ENCODE data around the gene SLFN12.
"Not testable (repeated sequence)": the region's sequence is repeated elsewhere in the genome, so short reads cannot be mapped to it uniquely, and the experiment has no call there.

Gene SLFN12

DNA sequence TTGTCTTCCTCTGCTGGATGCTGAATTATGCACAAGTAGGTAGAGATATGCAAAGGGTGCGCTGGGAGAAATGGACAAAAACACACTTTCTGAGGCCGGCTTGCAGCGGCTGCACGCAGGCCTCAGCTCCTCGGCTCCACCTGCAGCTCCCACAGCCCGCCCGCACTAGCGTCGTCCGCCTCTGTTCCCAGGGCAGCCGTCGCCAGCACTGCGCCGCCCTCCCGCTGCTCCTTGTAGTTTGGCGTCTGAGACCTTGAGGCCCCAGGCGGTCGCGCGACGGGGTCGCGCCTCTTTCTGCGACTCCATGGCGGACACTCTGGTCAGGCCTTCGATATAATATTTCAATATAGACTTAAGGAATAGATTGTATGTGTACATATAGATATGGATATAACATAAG is 24.8 kb downstream of the SLFN12 start:
- DNase-seq = no peak

DNA sequence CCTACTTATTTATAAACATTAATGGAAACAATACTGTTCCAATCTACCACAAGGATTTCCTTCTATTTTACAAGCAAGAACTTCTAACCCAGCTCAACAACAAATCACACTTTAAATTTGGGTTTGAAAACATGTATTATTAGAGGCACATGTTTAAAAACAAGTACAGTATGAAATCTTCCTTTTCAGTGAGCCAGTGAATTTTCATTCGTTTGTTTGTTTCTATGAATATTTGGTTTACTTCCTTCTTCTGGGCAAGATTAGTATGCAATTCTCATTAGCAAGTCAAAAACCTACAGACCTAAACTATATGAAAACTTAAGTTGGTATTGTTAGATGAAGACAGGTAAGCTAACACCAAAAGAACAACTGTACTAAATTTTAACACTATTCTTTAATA is 25.7 kb downstream of the SLFN12 start:
- DNase-seq = no peak

DNA sequence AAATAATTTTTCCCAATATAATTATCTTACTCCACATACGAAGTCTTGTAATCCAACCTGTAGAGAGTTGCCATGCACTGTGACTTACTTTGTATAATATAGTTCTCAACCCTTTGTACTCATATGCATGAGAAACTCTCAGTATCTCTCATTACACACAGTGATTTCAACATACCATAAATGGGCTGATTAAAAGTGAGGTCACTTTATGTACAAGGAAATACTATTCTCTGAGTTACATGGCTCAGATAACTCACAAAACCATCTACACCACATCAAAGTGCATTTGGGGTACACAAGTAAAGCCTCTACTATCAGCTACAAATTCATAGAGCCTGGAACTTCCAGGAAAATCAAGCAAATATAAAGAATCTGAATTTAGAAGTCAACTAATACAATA is 27.9 kb downstream of the SLFN12 start:
- no peak for DNase-seq

DNA sequence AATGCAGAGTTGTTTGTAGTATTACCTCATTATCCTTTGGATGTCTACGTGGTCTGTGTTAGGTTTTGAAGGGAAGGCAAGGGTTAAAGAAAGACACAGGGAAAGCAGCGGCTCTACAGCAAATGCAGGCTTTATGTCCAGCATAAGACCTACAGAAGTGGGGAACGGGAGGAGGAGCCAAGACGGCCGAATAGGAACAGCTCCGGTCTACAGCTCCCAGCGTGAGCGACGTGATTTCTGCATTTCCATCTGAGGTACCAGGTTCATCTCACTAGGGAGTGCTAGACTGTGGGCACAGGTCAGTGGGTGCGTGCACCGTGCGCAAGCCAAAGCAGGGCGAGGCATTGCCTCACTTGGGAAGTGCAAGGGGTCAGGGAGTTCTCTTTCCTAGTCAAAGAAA is 38.5 kb downstream of the SLFN12 start:
- not testable (repeated sequence) for DNase-seq

DNA sequence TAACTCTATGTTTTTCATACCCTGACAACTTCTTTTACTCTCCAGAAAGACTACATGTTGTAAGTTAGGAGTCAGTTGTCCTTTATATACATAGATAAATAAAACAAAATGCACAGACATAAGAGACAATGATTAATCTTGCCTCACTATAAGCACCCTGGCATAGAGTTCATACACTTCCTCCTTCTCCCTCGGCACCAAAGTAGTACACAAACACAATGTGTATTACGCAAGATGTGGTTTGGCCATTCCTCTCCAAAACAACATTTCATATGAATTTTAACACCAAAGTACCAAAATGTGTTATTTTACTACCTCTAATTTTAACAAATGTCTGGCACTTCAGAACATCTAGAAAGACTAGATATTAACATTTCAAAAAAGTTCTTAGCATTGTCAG is 41.6 kb downstream of the SLFN12 start:
- no peak for DNase-seq

DNA sequence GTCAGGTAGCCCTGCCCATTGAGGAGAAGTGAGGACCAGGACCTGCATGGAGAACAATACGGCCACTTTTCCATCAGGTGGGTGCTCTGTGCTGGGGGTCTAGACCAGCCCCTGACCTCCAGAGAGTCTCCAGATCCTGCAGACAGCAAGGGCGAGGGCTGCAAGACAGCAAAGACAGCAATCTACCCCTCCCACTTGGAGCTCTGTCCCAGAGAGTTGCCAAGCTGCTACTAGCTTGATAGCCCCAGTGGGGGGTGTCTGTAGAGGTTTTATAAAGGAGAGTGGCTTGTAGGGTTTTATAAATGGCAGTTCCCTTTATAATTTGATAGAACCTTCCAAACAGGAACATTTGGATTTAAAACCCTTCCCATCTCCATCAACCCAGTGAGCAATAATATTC is 42.1 kb downstream of the SLFN12 start:
- DNase-seq = no peak

DNA sequence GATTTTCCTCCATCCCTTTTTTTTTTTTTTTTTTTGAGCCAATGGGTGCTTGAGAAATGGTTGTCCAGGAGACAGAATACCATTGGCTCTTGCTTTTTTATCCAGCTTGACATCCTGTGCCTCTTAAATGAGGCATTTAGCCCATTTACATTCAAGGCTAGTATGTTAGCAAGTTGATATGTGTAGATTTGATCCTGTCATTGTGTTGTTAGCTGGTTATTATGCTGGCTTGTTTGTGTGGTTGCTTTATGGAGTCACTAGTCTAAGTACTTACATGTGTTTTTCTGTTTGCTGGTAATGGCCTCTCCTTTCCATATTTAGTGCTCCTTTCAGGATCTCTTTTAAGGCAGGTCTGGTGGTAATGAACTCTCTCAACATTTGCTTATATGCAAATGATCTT is 44.8 kb downstream of the SLFN12 start:
- DNase-seq = no peak

DNA sequence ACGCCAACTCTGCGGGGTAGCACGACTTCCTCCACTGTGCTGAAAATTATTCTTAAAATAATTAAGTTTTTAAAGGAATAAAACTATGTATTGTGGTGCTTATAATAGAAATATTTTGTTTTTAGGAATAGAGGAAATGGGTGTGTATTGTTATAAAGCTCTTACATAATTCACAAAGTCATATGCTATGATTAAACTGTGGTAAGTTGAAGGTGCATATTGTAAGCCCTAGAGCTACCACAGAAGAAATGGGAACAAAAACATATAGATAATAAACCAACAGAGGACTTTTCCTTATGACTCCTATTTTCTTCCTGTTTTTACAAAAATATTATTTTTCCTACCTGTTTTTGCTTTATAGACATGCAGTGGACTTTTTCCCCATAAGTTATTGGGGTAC is 54.6 kb downstream of the SLFN12 start:
- no peak for DNase-seq

DNA sequence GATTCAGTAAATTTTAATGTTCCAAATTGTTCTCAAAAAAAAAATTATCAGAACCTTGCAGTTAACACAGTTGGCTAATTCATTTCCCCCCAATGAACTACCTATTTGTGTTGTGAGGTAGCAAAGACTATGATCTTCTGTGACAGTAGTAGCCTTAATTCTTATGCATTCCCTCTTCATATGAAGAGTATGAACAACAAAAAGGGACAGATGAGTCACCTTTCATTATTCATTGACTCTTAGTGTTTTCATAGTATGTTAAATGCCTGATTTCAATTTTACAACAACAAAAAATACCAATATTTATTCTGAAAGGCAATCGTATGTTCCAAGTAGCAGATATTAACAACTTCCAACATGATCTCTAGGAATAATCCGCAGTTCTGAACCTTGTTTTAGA is 55.2 kb downstream of the SLFN12 start:
- no peak for DNase-seq

DNA sequence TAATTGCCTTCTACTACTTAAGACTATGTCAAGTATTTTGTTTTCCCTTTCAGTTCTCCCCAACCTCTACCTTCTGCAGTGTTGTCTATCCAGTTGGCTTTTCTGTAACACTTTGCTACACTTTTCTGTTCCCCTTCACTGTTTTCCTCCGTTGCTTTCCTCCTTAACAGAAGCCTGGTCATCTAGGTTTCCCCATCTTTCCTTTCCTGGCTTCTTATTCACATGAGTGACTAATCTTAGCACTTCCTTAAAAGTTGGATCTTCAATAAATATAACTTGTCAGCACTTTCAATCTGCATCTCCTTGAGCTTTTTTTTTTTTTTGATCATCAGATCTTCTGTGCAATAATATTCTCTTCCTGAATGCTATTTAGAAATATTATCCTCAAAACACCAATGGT is 56.1 kb downstream of the SLFN12 start:
- no peak for DNase-seq

DNA sequence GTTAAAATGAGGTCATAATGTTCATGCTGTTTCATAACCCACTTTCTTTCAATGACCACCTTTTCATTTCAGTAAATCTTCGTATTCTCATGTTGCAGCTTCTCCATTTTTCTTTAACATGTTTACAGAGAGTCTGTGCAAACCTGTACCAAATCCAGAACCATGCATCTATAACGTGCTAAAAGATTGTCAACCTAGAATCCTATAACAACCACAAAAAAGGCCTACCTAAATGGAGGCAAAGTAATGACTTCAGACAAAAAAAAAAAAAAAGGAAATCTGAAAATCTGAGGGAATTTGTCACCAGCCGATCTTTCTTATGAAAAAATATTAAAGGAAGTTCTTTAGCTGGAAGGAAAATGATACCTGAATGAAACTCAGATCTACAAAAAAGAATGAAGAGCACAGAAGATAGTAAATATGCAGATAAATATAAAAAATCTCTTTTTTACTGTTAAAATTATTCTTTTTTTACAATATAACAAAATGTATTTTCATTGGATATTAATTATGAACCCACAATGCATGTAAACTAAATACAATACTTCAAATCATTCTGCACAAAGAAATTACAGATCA is 57.4 kb downstream of the SLFN12 start:
- no peak for DNase-seq

DNA sequence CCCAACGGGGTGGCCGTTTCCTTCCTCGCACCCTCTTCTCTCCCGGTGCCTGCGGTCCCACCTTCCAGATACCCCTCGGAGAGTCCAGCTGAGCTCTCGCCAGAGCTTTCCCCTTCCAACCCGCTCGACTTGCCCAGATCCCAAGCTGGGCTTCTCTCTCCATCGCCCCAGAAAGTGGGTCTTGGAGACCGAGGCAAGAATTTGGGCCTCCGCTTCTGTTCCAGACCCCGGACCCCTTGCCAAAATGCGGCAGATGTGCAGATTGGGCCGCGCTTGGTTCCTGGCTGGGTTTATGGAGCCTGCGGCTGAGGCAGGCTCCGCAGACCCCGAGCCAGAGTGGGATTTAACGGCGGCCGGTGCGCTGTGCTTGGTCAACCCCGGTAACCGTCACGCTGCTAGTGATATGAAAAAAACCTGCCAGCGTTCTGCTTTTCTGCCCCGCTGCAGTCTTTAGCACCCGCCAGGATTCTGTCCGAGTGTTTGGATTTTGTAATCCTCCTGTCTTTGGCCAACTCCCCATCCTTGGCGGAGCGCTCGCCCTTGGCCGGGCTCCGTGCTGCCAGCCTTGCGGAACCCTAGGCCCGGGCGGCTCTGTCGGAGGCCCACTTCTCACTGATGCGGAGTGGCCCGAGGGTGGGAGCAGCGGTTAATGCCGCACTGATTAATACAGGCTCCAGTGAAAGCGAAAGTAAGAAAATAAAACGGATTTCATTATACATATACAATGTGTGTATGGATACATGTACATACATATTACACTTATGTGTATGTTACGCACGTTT is 58.1 kb downstream of the SLFN12 start:
- DNase-seq = no peak

DNA sequence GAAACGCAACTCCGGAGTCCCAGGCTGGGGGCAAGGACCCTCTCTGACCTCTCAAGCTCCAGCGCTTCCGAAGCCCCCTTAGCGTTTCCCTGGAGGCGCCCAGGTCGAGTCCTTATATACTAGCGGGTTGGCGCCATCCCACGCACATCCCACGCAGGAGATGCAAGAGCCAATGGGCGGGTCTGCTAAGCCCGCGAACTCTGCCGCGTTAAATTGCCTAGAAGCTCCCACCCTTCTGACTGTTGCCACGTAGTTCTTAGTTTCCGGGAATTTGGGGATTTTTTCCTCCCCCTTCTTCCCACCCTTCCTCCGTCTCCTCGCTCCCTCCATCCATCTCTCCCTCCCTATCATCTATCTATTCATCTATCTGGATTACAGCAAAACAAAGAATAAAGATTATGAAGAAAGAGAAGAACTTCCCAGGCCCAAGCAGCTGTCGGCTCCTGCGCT is 58.7 kb downstream of the SLFN12 start, which contains the start of gene SLFN11:
Gene SLFN11 (minus strand): TSS at position 88 of the 450 bp plus-strand sequence. CDS start 9,814 bp downstream, outside the sequence.
- DNase-seq = no peak

DNA sequence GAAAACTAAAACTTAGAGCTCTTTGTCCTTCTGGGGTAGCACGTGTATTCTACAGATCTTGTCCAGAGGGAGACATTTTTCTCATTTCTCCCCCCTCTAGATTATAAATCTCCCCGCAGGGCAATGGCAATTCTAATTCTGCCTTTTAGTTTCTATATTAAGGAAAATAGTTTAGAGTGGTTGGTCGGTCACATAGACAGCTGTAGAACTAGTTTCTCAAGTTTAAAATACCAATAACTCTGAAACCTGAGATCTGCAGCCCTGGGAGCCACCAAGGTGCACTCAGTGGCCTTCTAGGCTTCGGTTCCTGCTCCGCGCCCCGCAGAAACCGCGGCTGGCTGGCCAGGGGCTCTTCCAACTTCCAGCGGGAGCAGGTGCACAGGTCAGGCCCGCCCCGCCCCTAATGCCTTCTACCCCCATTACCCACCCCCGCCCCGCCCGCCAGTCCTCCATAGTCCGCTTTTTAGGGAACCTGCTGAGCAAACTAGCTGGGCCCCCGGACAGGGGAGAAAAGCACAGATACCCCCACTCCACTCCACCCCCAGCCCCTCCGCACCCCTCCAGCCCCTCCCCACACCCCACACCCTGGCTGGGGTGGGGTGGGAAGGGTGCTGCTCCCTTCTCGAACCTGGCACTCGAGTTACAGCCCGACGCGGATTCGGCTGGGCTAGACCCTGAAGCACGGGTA is 59.3 kb downstream of the SLFN12 start:
- no peak for DNase-seq

DNA sequence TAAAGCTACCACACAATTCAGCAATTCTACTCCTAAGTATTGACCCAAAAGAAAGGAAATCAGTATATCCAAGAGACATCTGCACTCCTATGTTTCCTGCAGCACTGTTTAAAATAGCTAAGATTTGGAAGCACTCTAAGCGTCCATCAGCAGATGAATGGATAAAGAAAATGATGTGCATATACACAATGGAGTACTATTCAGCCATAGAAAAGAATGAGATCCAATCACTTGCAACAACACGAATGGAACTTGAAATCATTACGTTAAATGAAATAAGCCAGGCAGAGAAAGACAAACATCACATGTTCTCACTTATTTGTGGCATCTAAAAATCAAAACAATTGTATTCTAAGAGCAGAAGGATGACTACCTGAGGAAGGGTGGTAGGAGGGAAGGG is 60.4 kb downstream of the SLFN12 start:
- no peak for DNase-seq

DNA sequence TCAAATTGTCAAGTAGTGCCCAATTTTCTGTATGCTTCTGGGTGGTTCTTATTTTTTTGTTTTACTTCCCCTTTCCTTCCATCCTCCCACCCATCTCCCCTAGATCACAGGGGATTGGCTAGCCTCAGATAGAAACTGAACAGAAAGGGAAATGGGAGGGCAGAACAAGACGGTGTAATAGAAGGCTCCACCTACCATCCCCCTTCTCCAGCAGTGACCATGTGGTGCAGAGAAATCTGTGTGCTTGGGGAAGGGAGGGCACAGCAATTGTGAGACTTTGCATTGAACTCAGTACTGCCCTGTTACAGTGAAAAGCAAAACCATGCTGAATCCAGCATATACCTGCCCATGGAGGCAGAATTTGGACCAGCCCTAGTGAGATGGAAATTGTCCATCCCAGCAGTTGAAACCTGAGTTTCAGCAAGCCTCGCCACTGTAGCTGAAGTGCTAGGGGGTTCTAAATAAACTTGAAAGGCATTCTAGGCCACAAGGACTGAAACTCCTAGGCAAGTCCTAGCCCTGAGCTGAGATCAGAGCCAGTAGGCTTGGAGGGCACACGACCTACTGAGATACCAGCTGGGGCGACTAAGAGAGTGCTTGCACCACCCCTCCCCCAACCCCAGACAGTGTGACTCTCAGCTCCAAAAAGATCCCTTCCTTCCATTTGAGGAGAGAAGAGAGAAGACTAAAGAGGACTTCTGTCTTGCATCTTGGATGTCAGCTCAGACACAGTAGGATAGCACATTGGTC is 64.0 kb downstream of the SLFN12 start:
- no peak for DNase-seq

DNA sequence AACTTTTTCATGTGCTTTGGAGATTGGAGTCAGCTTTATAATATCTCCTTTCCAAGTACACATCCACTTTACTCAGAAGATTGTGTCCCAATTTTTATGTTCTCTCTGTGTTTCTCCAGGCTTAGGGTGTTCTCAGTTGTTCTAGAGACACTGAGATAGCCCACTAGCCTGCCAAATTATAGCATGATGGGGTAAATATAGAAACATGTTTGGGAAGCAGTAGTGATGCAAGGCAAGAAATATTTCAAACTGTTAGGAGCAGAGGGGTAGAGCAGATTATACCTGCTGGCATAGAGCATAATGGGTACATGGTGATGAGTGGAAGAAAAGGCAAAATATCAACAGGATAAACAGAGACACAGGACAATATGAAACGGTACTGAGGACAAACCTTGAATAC is 71.3 kb downstream of the SLFN12 start:
- DNase-seq = no peak

Measured in NCI-H2029 (cell line).